Skeletal muscle satellite cell (primary cell): Measurements from ENCODE around the gene KCNJ3. TPM values are rescaled to one million over a fixed set of nuclear protein-coding genes. Genes with fewer than 3 reads are reported as not detected.

Experiments
- H3K27me3 ChIP-seq: 2 replicates; pipeline ENCODE4 v1.7.0; 2013; ENCODE audit warnings: low read length; ENCODE audit not compliant: control insufficient read depth, insufficient read depth
- H3K36me3 ChIP-seq: 2 replicates; pipeline ENCODE4 v1.7.0; 2013; ENCODE audit warnings: mild to moderate bottlenecking, control low read depth, low read length; ENCODE audit not compliant: insufficient read depth
- H3K4me1 ChIP-seq: 2 replicates; pipeline ENCODE4 v1.7.0; 2013; ENCODE audit warnings: low read length; ENCODE audit not compliant: control insufficient read depth, insufficient read depth
- H3K4me2 ChIP-seq: 2 replicates; pipeline ENCODE4 v1.7.0; 2013; ENCODE audit warnings: mild to moderate bottlenecking, low read length
- H3K4me3 ChIP-seq: 2 replicates; pipeline ENCODE4 v1.7.0; 2013; ENCODE audit warnings: low read length
- H3K9ac ChIP-seq: 2 replicates; pipeline ENCODE4 v1.7.0; 2013; ENCODE audit warnings: mild to moderate bottlenecking, low read depth, low read length, moderate library complexity
- H3K9me3 ChIP-seq: replicated peaks from 2 replicates; pipeline ENCODE4 v1.7.0; 2013; ENCODE audit warnings: mild to moderate bottlenecking, control low read depth, low read length
- total RNA-seq: library from RNA; depleted of rRNA; stranded (reverse); fragments of >200 nt; gene quantifications from 2 replicates; pipeline ENCODE4 v1.2.3, GENCODE V29; 2012; rRNA removed

KCNJ3 gene, protein sequence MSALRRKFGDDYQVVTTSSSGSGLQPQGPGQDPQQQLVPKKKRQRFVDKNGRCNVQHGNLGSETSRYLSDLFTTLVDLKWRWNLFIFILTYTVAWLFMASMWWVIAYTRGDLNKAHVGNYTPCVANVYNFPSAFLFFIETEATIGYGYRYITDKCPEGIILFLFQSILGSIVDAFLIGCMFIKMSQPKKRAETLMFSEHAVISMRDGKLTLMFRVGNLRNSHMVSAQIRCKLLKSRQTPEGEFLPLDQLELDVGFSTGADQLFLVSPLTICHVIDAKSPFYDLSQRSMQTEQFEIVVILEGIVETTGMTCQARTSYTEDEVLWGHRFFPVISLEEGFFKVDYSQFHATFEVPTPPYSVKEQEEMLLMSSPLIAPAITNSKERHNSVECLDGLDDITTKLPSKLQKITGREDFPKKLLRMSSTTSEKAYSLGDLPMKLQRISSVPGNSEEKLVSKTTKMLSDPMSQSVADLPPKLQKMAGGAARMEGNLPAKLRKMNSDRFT
- not detected in 2 replicates for total RNA-seq

DNA sequence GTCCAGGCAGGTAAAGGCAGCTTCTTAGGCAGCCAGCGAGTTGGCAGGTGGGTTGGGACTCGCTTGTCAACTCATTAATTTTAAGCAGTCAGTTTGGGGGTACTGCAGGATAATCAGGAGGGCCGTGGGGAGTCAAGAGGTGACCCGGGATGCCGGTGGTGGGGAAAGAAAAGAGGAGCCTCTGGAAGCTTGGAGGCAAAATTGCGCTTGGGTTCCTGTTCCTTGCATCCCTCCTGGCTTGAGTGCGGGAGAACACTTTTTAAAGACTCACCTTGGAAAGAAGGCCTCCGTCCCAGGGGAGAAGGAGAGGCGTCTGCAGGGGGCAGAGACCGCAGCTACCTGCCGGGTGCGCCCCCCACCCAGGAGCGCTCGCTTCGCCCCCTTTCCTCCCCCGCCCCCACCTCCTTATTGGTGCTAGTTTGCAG lies at the start of gene KCNJ3:
TSS of gene KCNJ3 (plus strand) at position 400 of the 425 bp plus-strand sequence. CDS start 81 bp downstream, outside the sequence.
- Histone ChIP-seq H3K9ac (peak within 1 kb of the TSS; percentile 28), H3K4me3 (peak within 1 kb of the TSS; percentile 77), H3K27me3 (peaks cover 16% of the 10 kb centered on the region), H3K4me2 (peak within 1 kb of the TSS; percentile 96), H3K4me1 (peaks cover 15% of the 10 kb centered on the region), H3K36me3 (no peaks in the 10 kb centered on the region), H3K9me3 (no peaks in the 10 kb centered on the region)

DNA sequence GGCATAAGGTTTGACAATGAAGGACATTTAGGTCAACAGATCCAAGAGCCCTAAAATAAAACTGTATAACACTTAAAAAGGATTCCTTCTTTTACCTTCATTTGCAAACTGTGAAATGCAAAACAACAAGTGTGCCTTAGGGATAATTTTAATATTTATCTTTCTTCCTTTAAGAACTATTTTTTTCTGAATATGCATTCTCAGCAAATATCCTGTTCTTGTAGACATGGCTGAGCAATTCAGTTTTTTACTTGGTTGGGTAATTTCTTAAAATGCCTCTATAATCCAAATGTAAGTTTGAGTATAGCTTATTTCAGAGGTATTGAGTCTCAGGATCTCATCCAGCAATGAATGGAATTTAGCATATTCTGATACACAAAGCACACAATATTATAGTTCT lies 43.0 kb upstream of the KCNJ3 start:
- H3K36me3 ChIP-seq, result no peaks in the 10 kb centered on the region
- no peaks in the 10 kb centered on the region for H3K4me1 ChIP-seq
- H3K9ac ChIP-seq, result no peak overlapping the region
- no peak overlapping the region for H3K4me3 ChIP-seq
- H3K4me2 ChIP-seq, result no peak overlapping the region
- H3K27me3 ChIP-seq, result no peaks in the 10 kb centered on the region
- no peaks in the 10 kb centered on the region for H3K9me3 ChIP-seq

DNA sequence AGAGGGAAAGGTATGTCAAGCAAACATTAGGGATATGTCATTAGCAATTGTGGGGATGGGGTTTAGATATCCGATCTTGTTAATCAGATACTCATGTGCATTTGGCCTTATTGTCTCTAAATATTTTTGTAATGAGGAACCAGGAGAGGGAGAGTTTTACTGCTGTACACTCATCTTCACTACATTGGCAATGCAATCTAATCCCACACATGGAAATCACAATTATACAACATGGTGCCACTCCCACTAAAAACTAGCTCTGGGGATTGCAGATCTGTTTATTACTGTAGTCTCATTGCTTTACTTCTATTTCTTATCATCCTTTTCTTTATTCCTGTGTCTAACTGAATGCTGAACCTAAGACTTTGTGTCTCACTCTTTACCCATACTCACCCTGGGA lies 39.6 kb upstream of the KCNJ3 start:
- H3K9me3 ChIP-seq, result no peaks in the 10 kb centered on the region
- H3K36me3 ChIP-seq, result no peaks in the 10 kb centered on the region

DNA sequence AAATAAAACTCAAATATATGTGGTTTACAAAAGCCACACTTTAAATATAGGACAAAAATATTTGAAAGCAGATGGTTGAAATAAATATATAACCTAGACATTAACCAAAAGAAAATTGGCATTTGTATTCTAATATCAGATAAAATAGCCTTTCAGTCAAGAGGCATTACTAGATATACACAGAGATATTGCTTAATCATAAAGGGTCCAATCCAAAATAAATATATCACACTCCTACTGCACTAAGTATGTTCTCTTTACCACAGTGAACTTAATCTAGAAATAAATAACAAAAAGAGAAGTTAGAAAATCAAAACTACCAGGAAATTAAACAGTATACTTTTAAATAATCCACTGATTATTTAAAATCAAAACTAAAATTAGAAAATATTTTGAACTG lies 34.2 kb upstream of the KCNJ3 start:
- Histone ChIP-seq H3K27me3 (no peaks in the 10 kb centered on the region), H3K9me3 (no peaks in the 10 kb centered on the region), H3K4me3 (no peak overlapping the region), H3K9ac (no peak overlapping the region), H3K36me3 (no peaks in the 10 kb centered on the region), H3K4me2 (no peak overlapping the region), H3K4me1 (no peaks in the 10 kb centered on the region)

More for the DNA sequence above, 39.6 kb upstream of the KCNJ3 start:
- no peak overlapping the region for H3K4me2 ChIP-seq
- H3K9ac ChIP-seq, result no peak overlapping the region
- H3K27me3 ChIP-seq, result no peaks in the 10 kb centered on the region
- H3K4me3 ChIP-seq, result no peak overlapping the region
- no peaks in the 10 kb centered on the region for H3K4me1 ChIP-seq

DNA sequence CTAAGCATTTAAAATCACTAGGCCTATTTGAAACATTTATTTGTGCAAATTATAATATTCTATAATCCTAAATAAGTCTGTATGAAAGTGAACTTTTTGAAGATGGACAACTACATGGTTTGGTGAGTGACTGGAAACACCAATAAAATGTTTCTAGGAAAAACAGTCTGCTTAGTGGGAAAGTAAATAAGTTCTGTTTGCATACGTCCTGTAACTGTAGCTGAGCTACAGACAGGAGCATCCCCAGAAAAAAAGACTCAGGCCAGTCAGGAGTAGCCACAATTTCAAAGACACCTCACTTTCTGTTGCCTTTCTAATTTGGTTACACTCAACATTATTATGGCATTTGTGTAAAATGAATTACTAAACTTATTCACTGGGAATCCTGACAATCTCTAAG lies 28.4 kb upstream of the KCNJ3 start:
- H3K36me3 ChIP-seq, result no peaks in the 10 kb centered on the region
- no peaks in the 10 kb centered on the region for H3K9me3 ChIP-seq
- no peak overlapping the region for H3K4me2 ChIP-seq
- no peak overlapping the region for H3K4me3 ChIP-seq
- no peak overlapping the region for H3K9ac ChIP-seq
- H3K27me3 ChIP-seq, result no peaks in the 10 kb centered on the region
- H3K4me1 ChIP-seq, result no peaks in the 10 kb centered on the region

DNA sequence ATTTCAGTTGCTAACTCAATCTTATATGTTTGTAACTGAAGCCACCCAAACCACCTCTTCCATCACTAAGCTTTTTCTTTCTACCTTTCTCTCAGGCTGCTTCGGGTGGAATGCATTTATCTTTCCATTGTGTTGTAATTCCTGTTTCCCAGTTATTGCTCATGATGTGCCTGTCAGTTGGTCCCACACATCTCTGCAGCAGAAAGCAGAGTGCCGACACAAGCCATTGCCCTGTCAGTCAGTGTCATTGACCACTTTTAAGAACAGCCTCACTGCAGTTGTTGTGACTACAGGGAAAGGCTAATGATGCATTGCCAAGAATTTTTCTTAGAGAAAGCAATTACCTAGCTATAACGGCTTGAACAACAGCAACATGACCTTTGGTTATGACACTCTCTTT lies 24.8 kb upstream of the KCNJ3 start:
- H3K4me2 ChIP-seq, result no peak overlapping the region
- no peaks in the 10 kb centered on the region for H3K36me3 ChIP-seq
- H3K9ac ChIP-seq, result no peak overlapping the region
- H3K27me3 ChIP-seq, result no peaks in the 10 kb centered on the region
- H3K9me3 ChIP-seq, result no peaks in the 10 kb centered on the region
- H3K4me3 ChIP-seq, result no peak overlapping the region
- no peaks in the 10 kb centered on the region for H3K4me1 ChIP-seq

DNA sequence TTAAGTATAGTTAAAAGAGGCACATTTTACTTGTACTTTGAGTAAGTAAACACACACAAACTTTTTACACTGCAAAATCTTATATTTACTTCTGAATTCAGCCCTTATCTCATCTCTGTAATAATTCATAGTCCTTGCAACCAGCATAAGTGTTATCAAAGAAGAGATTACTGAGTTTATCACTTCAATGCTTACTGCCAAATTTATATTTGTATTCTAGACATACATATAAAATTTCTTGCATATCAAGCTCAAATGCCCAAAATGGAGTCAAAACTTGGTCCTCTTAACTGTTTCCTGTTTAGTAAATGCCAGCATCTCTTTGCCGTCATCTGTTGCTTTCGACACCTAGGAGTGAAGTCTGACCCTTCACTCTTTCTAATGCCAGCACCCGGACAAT lies 21.1 kb upstream of the KCNJ3 start:
- Histone ChIP-seq H3K36me3 (no peaks in the 10 kb centered on the region), H3K4me3 (no peak overlapping the region), H3K4me2 (no peak overlapping the region), H3K4me1 (no peaks in the 10 kb centered on the region), H3K27me3 (no peaks in the 10 kb centered on the region), H3K9ac (no peak overlapping the region), H3K9me3 (no peaks in the 10 kb centered on the region)

DNA sequence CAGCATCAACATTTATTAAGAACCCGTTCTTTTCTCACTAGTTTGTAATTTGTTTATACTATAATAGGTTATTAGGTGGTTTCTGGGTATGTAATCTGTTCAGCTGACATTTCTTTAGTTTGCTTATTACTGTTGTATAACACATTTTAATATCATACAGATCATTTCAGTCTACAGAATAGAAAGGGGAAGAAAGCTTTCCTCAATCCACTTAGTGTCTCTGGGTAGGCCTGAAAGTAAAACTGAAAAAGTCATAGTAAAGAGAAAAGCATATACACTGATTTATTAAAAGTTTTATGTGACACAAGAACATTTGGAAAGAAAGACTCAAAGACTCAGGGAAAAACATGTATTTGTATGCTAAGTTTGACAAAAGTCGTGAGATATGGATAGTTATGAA lies 16.8 kb upstream of the KCNJ3 start:
- Histone ChIP-seq H3K27me3 (no peaks in the 10 kb centered on the region), H3K4me1 (no peaks in the 10 kb centered on the region), H3K36me3 (no peaks in the 10 kb centered on the region), H3K9me3 (no peaks in the 10 kb centered on the region), H3K9ac (no peak overlapping the region), H3K4me3 (no peak overlapping the region), H3K4me2 (no peak overlapping the region)

DNA sequence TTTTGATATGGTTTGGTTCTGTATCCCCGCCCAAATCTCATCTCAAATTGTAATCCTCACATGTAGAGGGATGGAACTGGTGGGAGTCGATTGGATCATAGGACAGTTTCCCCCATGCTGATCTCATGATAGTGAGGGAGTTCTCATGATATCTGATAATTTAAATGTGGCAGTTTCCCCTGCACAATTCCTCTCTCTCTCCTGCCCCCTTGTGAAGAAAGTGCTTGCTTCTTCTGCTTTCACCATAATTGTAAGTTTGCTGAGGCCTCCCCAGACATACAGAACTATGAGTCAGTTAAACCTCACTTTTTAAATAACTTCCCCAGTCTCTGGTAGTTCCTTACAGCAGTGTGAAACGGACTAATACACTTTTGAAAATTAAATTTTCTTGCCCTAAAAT lies 12.3 kb upstream of the KCNJ3 start:
- Histone ChIP-seq H3K4me1 (no peaks in the 10 kb centered on the region), H3K4me2 (no peak overlapping the region), H3K9ac (no peak overlapping the region), H3K27me3 (no peaks in the 10 kb centered on the region), H3K36me3 (no peaks in the 10 kb centered on the region), H3K9me3 (no peaks in the 10 kb centered on the region), H3K4me3 (no peak overlapping the region)

DNA sequence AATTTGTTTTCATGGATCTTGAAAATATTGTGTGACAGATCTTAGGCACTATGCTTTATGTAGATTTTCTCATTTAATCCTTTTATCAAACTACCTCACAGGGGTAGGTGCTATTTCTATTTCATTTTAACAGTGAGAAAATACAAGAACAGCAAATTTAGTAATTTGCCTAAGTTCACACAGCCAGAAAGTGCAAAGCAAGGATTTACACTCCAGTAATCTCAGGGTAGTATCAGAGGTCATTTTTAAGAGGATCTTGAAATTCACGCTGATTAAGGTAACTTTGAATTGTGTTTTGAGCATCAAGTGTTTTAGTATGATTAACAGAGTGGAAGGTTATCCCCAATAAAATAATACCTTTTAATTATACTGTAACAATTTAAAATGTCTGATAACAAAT lies 10.1 kb upstream of the KCNJ3 start:
- Histone ChIP-seq H3K4me3 (no peak overlapping the region), H3K9ac (no peak overlapping the region), H3K4me1 (no peaks in the 10 kb centered on the region), H3K9me3 (no peaks in the 10 kb centered on the region), H3K36me3 (no peaks in the 10 kb centered on the region), H3K4me2 (no peak overlapping the region), H3K27me3 (no peaks in the 10 kb centered on the region)

DNA sequence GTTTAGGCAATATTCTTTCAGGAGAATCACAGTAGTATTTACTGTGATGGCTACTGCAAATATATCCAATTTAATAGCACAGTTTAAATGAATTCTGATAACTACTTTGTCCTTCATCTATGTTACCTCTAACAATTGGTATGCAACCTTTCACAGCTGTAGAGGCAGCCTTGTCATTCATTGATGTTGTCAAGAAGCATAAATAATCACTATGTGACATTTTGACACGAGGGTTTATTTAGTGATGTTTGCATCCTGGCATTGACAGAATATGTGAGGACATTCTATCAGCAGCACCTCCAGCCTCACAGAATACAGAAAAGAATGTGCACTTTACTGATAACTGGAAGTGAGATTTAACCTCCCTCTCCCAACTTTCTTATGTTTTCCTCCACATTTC lies 9.3 kb upstream of the KCNJ3 start:
- H3K4me2 ChIP-seq, result no peak overlapping the region
- H3K4me1 ChIP-seq, result no peaks in the 10 kb centered on the region
- H3K36me3 ChIP-seq, result no peaks in the 10 kb centered on the region
- no peak overlapping the region for H3K9ac ChIP-seq
- H3K4me3 ChIP-seq, result no peak overlapping the region
- H3K9me3 ChIP-seq, result no peaks in the 10 kb centered on the region
- H3K27me3 ChIP-seq, result no peaks in the 10 kb centered on the region

DNA sequence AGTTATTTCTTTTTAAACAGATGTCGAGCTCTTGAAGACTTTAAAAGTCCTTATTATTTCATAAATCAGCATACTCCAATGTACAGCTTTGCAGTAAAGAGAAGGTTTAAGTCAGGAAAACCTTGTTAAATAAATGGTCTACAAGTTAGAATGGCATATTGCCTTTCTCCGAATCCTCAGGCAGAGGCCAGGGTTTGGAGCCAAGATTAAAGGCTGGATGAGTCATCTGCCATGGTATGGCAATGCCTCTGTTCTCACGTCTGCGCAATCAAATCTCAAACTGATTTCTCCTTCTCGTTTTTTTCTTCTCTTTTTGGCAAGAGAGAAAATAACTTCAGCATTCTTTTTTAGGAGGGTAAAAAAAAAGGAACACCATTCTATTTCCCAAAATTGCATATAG lies 5.6 kb upstream of the KCNJ3 start:
- Histone ChIP-seq H3K27me3 (peaks cover 10% of the 10 kb centered on the region), H3K4me1 (peaks cover 9% of the 10 kb centered on the region), H3K9me3 (no peaks in the 10 kb centered on the region), H3K4me2 (no peak overlapping the region), H3K9ac (no peak overlapping the region), H3K4me3 (no peak overlapping the region), H3K36me3 (no peaks in the 10 kb centered on the region)
